Measurements from ENCODE around the gene RALGDS. TPM values are rescaled to one million over a fixed set of nuclear protein-coding genes. Genes with fewer than 3 reads are reported as not detected.

RALGDS gene
- polyA plus RNA-seq, 6 donors from 2014 or later, result 5.5 to 17.5 (median 8.7) TPM

GRCh38 chr9:133147412-133148198 is 26.6 kb upstream of the RALGDS start:
- peak overlapping the region; percentile 80 to 93 (median 88) for H3K4me3 Mint-ChIP-seq
- peak overlapping the region; percentile 89 to 98 (median 98) for H3K27ac Mint-ChIP-seq
- peaks cover 41 to 52% (median 43%) of the 10 kb centered on the region in 3 donors for H3K4me1 Mint-ChIP-seq
- H3K27me3 Mint-ChIP-seq, result no peaks in the 10 kb centered on the region
- DNase-seq (peak; percentile 79), ATAC-seq (ENCODE audit: low read depth in 2 of 2) (peak; percentile 12 to 17)
- no peaks in the 10 kb centered on the region for H3K36me3 Mint-ChIP-seq
- H3K9me3 Mint-ChIP-seq, result no peaks in the 10 kb centered on the region

DNA sequence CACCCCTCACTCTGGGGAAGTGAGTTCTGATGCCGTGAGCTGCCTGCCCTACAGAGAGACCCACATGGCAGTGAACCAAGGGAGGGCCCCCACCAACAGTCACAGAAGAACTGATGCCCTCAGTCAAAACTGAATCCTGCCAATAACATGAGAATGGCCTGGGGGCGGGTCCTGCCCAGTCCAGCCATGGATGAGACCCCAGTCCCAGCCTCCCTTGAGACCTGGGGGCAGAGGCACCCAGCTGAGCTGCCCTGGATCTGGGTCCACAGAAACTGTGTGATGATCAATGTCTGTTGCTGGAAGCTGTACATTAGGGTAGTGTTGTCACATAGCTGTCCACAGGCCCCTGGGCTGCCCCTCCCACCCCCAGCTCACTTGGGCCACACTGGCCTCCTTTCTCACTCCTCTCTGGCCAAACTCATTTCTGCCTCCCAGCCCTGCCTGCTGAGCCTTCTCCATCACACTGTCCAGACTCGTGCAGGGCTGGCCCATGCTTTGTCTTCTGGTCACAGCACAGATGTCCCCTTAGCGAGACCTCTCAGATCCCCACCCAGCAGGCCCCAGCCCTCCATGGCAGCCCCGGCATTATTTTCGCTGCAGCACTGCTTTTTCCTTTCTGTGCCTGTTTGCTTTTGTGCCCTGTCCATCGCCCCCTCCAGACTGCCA is 25.8 kb upstream of the RALGDS start:
- Mint-ChIP-seq H3K27ac (peak overlapping the region; percentile 94 to 98 (median 98)), H3K27me3 (no peaks in the 10 kb centered on the region), H3K9me3 (no peaks in the 10 kb centered on the region), H3K36me3 (no peaks in the 10 kb centered on the region), H3K4me1 (peaks cover 42 to 57% (median 48%) of the 10 kb centered on the region in 3 donors), H3K4me3 (peak overlapping the region in 7 of 8 donors; percentile 79 to 93 (median 88))
- no peak for DNase-seq
- no peak for ATAC-seq (ENCODE audit: low read depth in 2 of 2)

GRCh38 chr9:133144904-133145851 is 24.1 kb upstream of the RALGDS start:
- no peak for ATAC-seq (ENCODE audit: low read depth in 2 of 2)
- Mint-ChIP-seq H3K27ac (peak overlapping the region; percentile 66 to 98 (median 91)), H3K9me3 (no peaks in the 10 kb centered on the region), H3K4me3 (peak overlapping the region in 7 of 8 donors; percentile 51 to 91 (median 79)), H3K36me3 (no peaks in the 10 kb centered on the region), H3K4me1 (peaks cover 41 to 59% (median 55%) of the 10 kb centered on the region in 3 donors), H3K27me3 (no peaks in the 10 kb centered on the region)
- DNase-seq, result no peak

DNA sequence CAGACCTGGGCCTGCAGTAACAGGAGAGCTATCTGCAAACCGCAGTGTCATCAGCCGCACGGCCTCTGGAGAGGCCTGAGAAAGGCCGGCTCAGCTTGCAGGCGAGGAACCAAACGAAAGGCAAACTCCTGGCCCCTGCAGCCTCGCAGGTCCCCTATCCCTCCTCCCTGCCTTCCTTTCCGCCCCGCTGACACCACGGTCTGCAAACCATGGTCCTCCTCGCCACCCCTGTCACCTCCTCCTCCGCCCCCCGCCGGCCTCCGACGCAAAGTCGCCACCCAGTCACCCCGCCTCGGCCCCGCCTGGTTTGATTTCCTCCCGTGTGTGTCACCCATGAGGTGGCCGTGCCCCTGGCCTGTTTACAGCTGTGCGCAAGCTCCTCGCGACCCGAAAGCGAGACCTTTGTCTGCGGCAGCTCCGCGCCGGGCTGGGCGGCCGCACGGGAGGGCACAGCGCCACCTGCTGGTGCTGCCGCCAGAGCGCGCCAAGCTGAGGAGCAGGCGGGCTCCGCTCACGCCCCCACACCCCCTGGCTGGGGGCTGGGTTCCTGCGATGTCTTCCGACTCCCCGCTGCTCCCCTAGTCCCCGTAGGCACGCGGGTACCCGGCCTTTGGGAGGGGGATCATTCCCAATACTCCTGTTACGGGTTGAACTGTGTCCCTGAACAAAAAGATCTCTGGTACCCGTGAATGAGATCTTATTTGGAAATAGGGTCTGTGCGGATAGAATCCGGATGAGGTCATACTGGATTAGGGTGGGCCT is 23.3 kb upstream of the RALGDS start:
- ATAC-seq (ENCODE audit: low read depth in 2 of 2) (peak; percentile 53 to 61), DNase-seq (peak; percentile 88)
- H3K4me1 Mint-ChIP-seq, result peaks cover 41 to 55% (median 54%) of the 10 kb centered on the region in 3 donors
- H3K27me3 Mint-ChIP-seq, result no peaks in the 10 kb centered on the region
- H3K36me3 Mint-ChIP-seq, result no peaks in the 10 kb centered on the region
- peak overlapping the region; percentile 92 to 98 (median 94) for H3K27ac Mint-ChIP-seq
- H3K4me3 Mint-ChIP-seq, result peak overlapping the region; percentile 68 to 91 (median 82)
- H3K9me3 Mint-ChIP-seq, result no peaks in the 10 kb centered on the region

- ATAC-seq (ENCODE audit: low read depth in 2 of 2) (no peak), DNase-seq (no peak)
- no peaks in the 10 kb centered on the region for H3K27me3 Mint-ChIP-seq
- no peaks in the 10 kb centered on the region for H3K9me3 Mint-ChIP-seq
- H3K36me3 Mint-ChIP-seq, result no peaks in the 10 kb centered on the region
- H3K4me3 Mint-ChIP-seq, result peak overlapping the region in 6 of 8 donors; percentile 68 to 86 (median 80)
- H3K4me1 Mint-ChIP-seq, result peaks cover 41 to 55% (median 54%) of the 10 kb centered on the region in 3 donors
- H3K27ac Mint-ChIP-seq, result peak overlapping the region; percentile 92 to 98 (median 94)
Observed at GRCh38 chr9:133143639-133144141, 22.6 kb upstream of the RALGDS start.

DNA sequence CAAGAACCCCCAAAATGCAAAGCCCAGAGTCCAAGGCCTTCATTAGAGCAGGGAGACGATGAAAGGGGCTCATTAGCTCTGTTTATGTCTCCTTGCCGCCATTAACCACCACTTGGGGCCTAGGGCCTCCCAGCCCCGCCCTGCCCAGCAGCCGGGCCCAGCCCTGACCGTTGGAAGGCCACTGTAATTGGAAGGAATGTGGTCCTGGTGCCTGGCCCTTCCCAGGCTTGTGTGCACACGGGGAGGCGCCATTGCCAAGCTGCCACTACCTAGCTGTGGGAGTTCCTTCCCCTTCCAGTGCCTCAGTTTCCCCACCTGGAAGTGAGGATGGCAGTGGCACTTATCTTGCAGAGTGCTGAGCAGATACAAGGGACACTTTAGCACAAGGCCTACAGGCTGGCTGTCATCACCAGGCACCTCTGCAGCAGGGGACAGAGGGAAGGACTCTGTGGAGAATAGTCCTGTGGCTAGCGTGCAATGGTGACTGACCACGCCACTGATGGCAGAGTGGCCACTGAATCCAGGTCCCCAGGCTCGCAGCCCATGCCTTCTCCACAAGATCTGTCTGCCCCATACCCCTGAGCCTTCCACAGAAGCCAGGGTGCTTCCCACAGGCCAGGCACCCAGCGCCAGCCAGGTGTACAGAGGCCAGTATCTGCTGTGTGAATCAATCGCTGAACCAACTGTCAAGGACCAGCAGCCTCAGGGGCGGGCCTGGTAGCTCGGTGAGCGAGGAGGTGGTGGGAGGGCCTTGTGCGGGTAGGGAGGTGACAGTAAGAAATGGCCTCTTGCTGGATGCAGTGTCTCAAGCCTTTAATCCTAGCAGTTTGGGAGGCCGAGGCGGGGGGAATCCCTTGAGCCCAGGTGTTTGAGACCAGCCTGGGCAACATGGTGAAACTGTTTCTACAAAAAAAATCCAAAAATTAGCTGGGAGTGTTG is 21.9 kb upstream of the RALGDS start:
- no peaks in the 10 kb centered on the region for H3K9me3 Mint-ChIP-seq
- no peak for ATAC-seq (ENCODE audit: low read depth in 2 of 2)
- peaks cover 36 to 48% (median 48%) of the 10 kb centered on the region in 3 donors for H3K4me1 Mint-ChIP-seq

DNA sequence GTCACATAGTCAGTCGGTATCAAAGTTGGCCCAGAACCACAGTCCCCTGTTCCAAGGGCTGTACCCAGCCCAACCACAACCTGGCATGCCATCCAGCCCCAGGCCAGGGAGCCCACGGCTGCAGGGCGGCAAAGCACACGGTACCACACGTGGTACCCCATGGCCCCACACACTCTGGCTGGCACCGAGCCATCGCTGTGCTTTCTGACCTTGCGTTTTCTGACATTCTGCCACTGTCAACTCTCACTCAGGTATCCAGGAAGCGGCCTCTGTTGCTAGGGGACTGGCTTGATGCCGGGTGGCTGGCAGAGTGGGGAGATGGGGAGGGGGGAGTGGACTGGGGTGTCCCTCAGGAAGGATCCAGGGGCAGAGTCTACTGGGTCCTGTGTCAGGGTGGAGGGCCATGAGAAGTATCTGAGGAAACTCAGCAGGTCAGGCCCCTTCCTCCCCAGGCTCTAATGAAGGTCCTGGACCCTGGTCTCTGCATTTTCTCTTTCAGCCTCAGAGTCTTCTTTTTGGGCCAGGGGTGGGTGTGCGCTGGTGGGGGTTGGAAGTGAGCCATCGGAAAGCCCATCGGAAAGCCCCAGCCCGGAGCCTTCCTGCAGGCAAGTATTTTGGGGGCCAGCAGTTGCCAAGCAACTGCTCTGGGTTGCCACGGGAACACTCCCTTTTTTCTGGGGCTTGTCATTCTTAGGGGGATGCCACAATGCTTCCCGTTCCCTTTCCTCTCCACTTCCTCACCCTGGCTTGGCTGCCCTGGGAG is 21.0 kb upstream of the RALGDS start:
- ATAC-seq (ENCODE audit: low read depth in 2 of 2), result peak in 1 of 2 donors; percentile 13
- DNase-seq, result no peak
- Mint-ChIP-seq H3K27me3 (no peaks in the 10 kb centered on the region), H3K4me3 (no peak overlapping the region), H3K36me3 (no peaks in the 10 kb centered on the region), H3K4me1 (peaks cover 32 to 39% (median 39%) of the 10 kb centered on the region in 3 donors), H3K27ac (peak overlapping the region; percentile 37 to 98 (median 93)), H3K9me3 (no peaks in the 10 kb centered on the region)

More for the DNA sequence above, 21.9 kb upstream of the RALGDS start:
- H3K36me3 Mint-ChIP-seq, result no peaks in the 10 kb centered on the region
- no peaks in the 10 kb centered on the region for H3K27me3 Mint-ChIP-seq
- peak overlapping the region; percentile 56 to 98 (median 93) for H3K27ac Mint-ChIP-seq
- peak overlapping the region in 2 of 8 donors; percentile 36 to 59 for H3K4me3 Mint-ChIP-seq
- DNase-seq, result no peak

DNA sequence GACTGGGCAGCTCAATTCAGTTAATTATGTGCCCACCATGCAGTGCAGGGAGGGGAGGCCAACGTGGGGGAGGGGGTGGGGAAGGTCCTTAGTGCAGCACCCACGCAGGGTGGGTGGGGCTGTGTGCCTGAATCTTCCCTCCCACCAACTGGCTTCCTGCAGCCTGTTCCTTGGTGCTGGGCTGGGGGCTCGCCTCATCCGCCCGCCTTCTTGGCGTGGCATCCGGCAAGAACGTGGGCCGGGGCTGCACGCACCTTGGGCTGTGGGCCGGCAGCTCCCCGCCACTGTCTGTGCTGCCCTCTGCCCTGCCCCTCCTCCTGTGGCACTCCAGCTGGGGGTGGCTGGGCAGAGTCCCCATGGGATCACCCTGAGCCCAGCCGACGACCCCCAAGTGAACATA is 19.6 kb upstream of the RALGDS start:
- H3K4me3 Mint-ChIP-seq, result no peak overlapping the region
- no peaks in the 10 kb centered on the region for H3K9me3 Mint-ChIP-seq
- peaks cover 31 to 38% (median 36%) of the 10 kb centered on the region in 3 donors for H3K4me1 Mint-ChIP-seq
- DNase-seq, result no peak
- H3K36me3 Mint-ChIP-seq, result no peaks in the 10 kb centered on the region
- H3K27me3 Mint-ChIP-seq, result no peaks in the 10 kb centered on the region
- no peak for ATAC-seq (ENCODE audit: low read depth in 2 of 2)
- peak overlapping the region in 1 of 6 donors; percentile 98 for H3K27ac Mint-ChIP-seq

DNA sequence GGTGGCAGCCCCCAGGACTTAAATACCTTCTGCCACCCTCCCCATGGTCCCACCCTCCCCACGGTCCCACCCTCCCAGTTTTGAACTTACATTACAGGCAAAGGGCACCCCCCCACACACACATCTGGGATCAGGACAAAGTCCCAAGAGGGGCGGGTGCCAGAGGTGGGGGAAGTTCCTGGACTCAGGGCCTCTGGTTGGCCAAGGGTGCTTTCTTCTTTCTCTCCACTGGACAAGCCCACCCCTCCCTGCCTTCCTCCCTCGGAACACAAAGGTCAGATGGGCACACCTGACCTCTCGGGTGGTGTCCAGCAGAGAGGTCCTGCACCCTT is 19.1 kb upstream of the RALGDS start:
- no peaks in the 10 kb centered on the region for H3K36me3 Mint-ChIP-seq

GRCh38 chr9:133139246-133140173 is 18.5 kb upstream of the RALGDS start:
- Mint-ChIP-seq H3K4me3 (no peak overlapping the region), H3K27ac (peak overlapping the region in 1 of 6 donors; percentile 83), H3K36me3 (no peaks in the 10 kb centered on the region), H3K9me3 (no peaks in the 10 kb centered on the region), H3K4me1 (peaks cover 27 to 30% (median 28%) of the 10 kb centered on the region in 3 donors), H3K27me3 (no peaks in the 10 kb centered on the region)
- DNase-seq, result no peak
- no peak for ATAC-seq (ENCODE audit: low read depth in 2 of 2)

More for the DNA sequence above, 19.1 kb upstream of the RALGDS start:
- ATAC-seq (ENCODE audit: low read depth in 2 of 2), result no peak
- Mint-ChIP-seq H3K9me3 (no peaks in the 10 kb centered on the region), H3K4me1 (peaks cover 27 to 35% (median 32%) of the 10 kb centered on the region in 3 donors), H3K27ac (peak overlapping the region in 2 of 6 donors; percentile 24 to 98), H3K4me3 (no peak overlapping the region), H3K27me3 (no peaks in the 10 kb centered on the region)
- DNase-seq, result no peak

Measured in naive B cell (primary cell).